NAMALWA (cell line): ENCODE measurements around the gene PPP1R1B.
"Not testable (repeated sequence)": the region's sequence is repeated elsewhere in the genome, so short reads cannot be mapped to it uniquely, and the experiment has no call there.

ENCODE experiments used
- DNase-seq: peaks from one replicate; pipeline ENCODE4 v3.0.0-alpha.2; 2015; ENCODE audit warnings: low spot score

The PPP1R1B gene

GRCh38 chr17:39626171-39627046, at the start of gene PPP1R1B:
Gene PPP1R1B (plus strand): TSS chr17:39626952. CDS start chr17:39627393, 441 bp downstream.
- no peak for DNase-seq

- DNase-seq: no peak
Measured at GRCh38 chr17:39578272-39578671, 48.5 kb upstream of the PPP1R1B start.

- no peak for DNase-seq
Measured at GRCh38 chr17:39579318-39580081, 47.3 kb upstream of the PPP1R1B start.

- no peak for DNase-seq
Measured at GRCh38 chr17:39580082-39580468, 46.7 kb upstream of the PPP1R1B start.

- DNase-seq: no peak
Measured at GRCh38 chr17:39581071-39581758, 45.5 kb upstream of the PPP1R1B start.

- DNase-seq: no peak
Measured at GRCh38 chr17:39581759-39582085, 45.0 kb upstream of the PPP1R1B start.

- DNase-seq: no peak
Measured at GRCh38 chr17:39582658-39583057, 44.1 kb upstream of the PPP1R1B start.

- DNase-seq: not testable (repeated sequence)
Measured at GRCh38 chr17:39590180-39590579, 36.6 kb upstream of the PPP1R1B start.

GRCh38 chr17:39591958-39592954, 34.5 kb upstream of the PPP1R1B start:
- DNase-seq: peak; percentile 48

- no peak for DNase-seq
Measured at GRCh38 chr17:39593371-39593770, 33.4 kb upstream of the PPP1R1B start.

- DNase-seq: no peak
Measured at GRCh38 chr17:39595294-39595693, 31.5 kb upstream of the PPP1R1B start.

- DNase-seq: no peak
Measured at GRCh38 chr17:39595928-39596510, 30.7 kb upstream of the PPP1R1B start.

- no peak for DNase-seq
Measured at GRCh38 chr17:39596543-39597267, 30.0 kb upstream of the PPP1R1B start.

- DNase-seq: no peak
Measured at GRCh38 chr17:39597372-39598046, 29.2 kb upstream of the PPP1R1B start.

GRCh38 chr17:39598047-39598481, 28.7 kb upstream of the PPP1R1B start:
- no peak for DNase-seq

- DNase-seq: no peak
Measured at GRCh38 chr17:39598630-39599003, 28.1 kb upstream of the PPP1R1B start.

GRCh38 chr17:39599004-39599664, 27.6 kb upstream of the PPP1R1B start:
- DNase-seq: no peak

GRCh38 chr17:39599665-39600231, 27.0 kb upstream of the PPP1R1B start:
- DNase-seq: no peak
